CD14-positive monocyte (primary cell): Measurements from ENCODE around the gene GNGT1. TPM values are rescaled to one million over a fixed set of nuclear protein-coding genes. Genes with fewer than 3 reads are reported as not detected.

Experiments used
- DNase-seq, 3 donors: peaks; one replicate each; pipeline ENCODE4 v3.0.0-alpha.2; 2011 to 2022
- H2AFZ ChIP-seq: 2 replicates; pipeline ENCODE4 v1.6.0; 2012; ENCODE audit warnings: mild to moderate bottlenecking, low read depth, low read length, inconsistent platforms; ENCODE audit not compliant: insufficient read depth, poor library complexity, severe bottlenecking
- H3K27ac ChIP-seq, 2 donors: 1 replicate in 1 of 2; 2 replicates in 1 of 2; pipeline ENCODE4 v1.5.1; 2012 to 2013; ENCODE audit warnings: low read length in 2 of 2, control low read depth in 1 of 2, inconsistent platforms in 1 of 2, low read depth in 1 of 2, mild to moderate bottlenecking in 1 of 2
- H3K27me3 ChIP-seq, 2 donors: one replicate each; pipeline versions ENCODE4 v1.6.0 to v1.6.1; 2011 to 2013; ENCODE audit warnings: low read length in 2 of 2; ENCODE audit not compliant: control insufficient read depth in 2 of 2, insufficient read depth in 2 of 2
- H3K36me3 ChIP-seq, 2 donors: replicated peaks in 1 of 2; 1 replicate in 1 of 2; 2 replicates in 1 of 2; pipeline versions ENCODE4 v1.5.1 to v1.6.1; 2012 to 2013; ENCODE audit warnings: low read length in 2 of 2, control low read depth in 1 of 2, inconsistent platforms in 1 of 2, mild to moderate bottlenecking in 1 of 2; ENCODE audit not compliant: insufficient read depth in 2 of 2, control insufficient read depth in 1 of 2
- H3K4me1 ChIP-seq, 2 donors: 1 replicate in 1 of 2; 2 replicates in 1 of 2; pipeline versions ENCODE4 v1.5.1 to v1.6.1; 2012 to 2013; ENCODE audit warnings: low read length in 2 of 2, control low read depth in 1 of 2, inconsistent platforms in 1 of 2, mild to moderate bottlenecking in 1 of 2, moderate library complexity in 1 of 2; ENCODE audit not compliant: insufficient read depth in 2 of 2, control insufficient read depth in 1 of 2
- H3K4me2 ChIP-seq: replicated peaks from 2 replicates; pipeline ENCODE3; 2012; ENCODE audit warnings: low read length, moderate library complexity, mild to moderate bottlenecking; ENCODE audit not compliant: poor library complexity, severe bottlenecking; ENCODE audit errors: extremely low read depth
- H3K4me3 ChIP-seq, 3 experiments: fragments of 200-600 bp in 1 of 3; sonication (generic) in 1 of 3; replicated peaks in 1 of 3; 1 replicate in 2 of 3; 2 replicates in 1 of 3; pipeline ENCODE4 v1.5.1; 2011 to 2013; ENCODE audit warnings: low read length in 3 of 3, mild to moderate bottlenecking in 3 of 3, control low read depth in 2 of 3, low read depth in 2 of 3, inconsistent platforms in 1 of 3, moderate library complexity in 1 of 3
- H3K79me2 ChIP-seq: 2 replicates; pipeline ENCODE4 v1.6.0; 2012; ENCODE audit warnings: mild to moderate bottlenecking, control low read depth, inconsistent platforms, low read length, moderate library complexity; ENCODE audit not compliant: insufficient read depth
- H3K9ac ChIP-seq: 2 replicates; pipeline ENCODE4 v1.6.0; 2017; ENCODE audit warnings: low read length, mild to moderate bottlenecking; ENCODE audit not compliant: insufficient read depth, poor library complexity, severe bottlenecking
- H3K9me3 ChIP-seq, 2 donors: replicated peaks in 1 of 2; 1 replicate in 1 of 2; 2 replicates in 1 of 2; pipeline versions ENCODE4 v1.5.1 to v1.6.1; 2012 to 2013; ENCODE audit warnings: low read length in 2 of 2, control low read depth in 1 of 2; ENCODE audit not compliant: control insufficient read depth in 1 of 2, insufficient read depth in 1 of 2
- H4K20me1 ChIP-seq: 2 replicates; pipeline ENCODE4 v1.6.0; 2012; ENCODE audit warnings: mild to moderate bottlenecking, low read length, control low read depth, moderate library complexity; ENCODE audit not compliant: insufficient read depth
- H3K27ac Mint-ChIP-seq, 7 donors: one replicate each; pipeline ENCODE4 v1.8.0; 2020; ENCODE audit warnings: mild to moderate bottlenecking in 7 of 7, mixed read lengths in 7 of 7, moderate library complexity in 6 of 7, inconsistent platforms in 2 of 7
- H3K27me3 Mint-ChIP-seq, 3 donors: one replicate each; pipeline ENCODE4 v1.8.0; 2021 to 2022; ENCODE audit warnings: low read depth in 3 of 3, mild to moderate bottlenecking in 3 of 3, mixed read lengths in 3 of 3, moderate library complexity in 3 of 3, inconsistent platforms in 1 of 3
- H3K36me3 Mint-ChIP-seq, 2 donors: one replicate each; pipeline ENCODE4 v1.8.0; 2020; ENCODE audit warnings: mixed read lengths in 2 of 2, inconsistent platforms in 1 of 2, mild to moderate bottlenecking in 1 of 2
- H3K4me1 Mint-ChIP-seq: one replicate; pipeline ENCODE4 v1.8.0; 2020; ENCODE audit warnings: mild to moderate bottlenecking, mixed read lengths
- H3K4me3 Mint-ChIP-seq, 2 donors: one replicate each; pipeline ENCODE4 v1.8.0; 2020; ENCODE audit warnings: mild to moderate bottlenecking in 2 of 2, mixed read lengths in 2 of 2, moderate library complexity in 1 of 2
- H3K9me3 Mint-ChIP-seq, 7 donors: one replicate each; pipeline ENCODE4 v1.8.0; 2020 to 2022; ENCODE audit warnings: mixed read lengths in 7 of 7, mild to moderate bottlenecking in 6 of 7, moderate library complexity in 6 of 7, inconsistent platforms in 2 of 7
- CTCF ChIP-seq: fragments of 200-600 bp; IDR thresholded peaks from one replicate; pipeline ENCODE4 v1.8.0; 2022; ENCODE audit warnings: antibody characterized with exemption, mild to moderate bottlenecking
- WGBS: methylation state at CpG from one replicate; pipeline ENCODE4 v1.1.5; 2013; ENCODE audit warnings: missing lambda C conversion rate; ENCODE audit not compliant: insufficient coverage; 5-methylcytosine and 5-hydroxymethylcytosine counted together
- intact Hi-C, 2 donors: fragments of 100-400 bp; cut with micrococcal nuclease; formaldehyde crosslinking; loops; one replicate each; pipeline versions ENCODE4 v1.15.0 to v1.15.1; 2023
- polyA plus RNA-seq, 3 donors: library from polyadenylated mRNA; depleted of rRNA in 1 of 3; unstranded in 2 of 3; stranded (reverse) in 1 of 3; fragments of 300-500 nt in 2 of 3; fragments of >200 nt in 1 of 3; fragmentation: Illumina TruSeq in 2 of 3; gene quantifications; 1 replicate in 2 of 3; 2 replicates in 1 of 3; pipeline ENCODE4 v1.2.3, GENCODE V29; 2012 to 2021

The GNGT1 gene
- polyA plus RNA-seq, 3 donors: not detected

GRCh38 chr7:93873998-93874574, 32.3 kb upstream of the GNGT1 start:
- Histone ChIP-seq H3K4me2 (no peak overlapping the region), H3K9me3 (peaks cover 0 to 4% of the 10 kb centered on the region in 2 donors), H2AFZ (no peak overlapping the region), H3K27ac (no peak overlapping the region), H3K79me2 (no peaks in the 10 kb centered on the region), H3K4me1 (no peaks in the 10 kb centered on the region), H3K4me3 (no peak overlapping the region), H3K36me3 (no peaks in the 10 kb centered on the region), H3K9ac (no peak overlapping the region), H3K27me3 (no peaks in the 10 kb centered on the region), H4K20me1 (no peaks in the 10 kb centered on the region)
- Mint-ChIP-seq H3K4me3 (no peak overlapping the region), H3K27ac (no peak overlapping the region), H3K4me1 (no peaks in the 10 kb centered on the region), H3K36me3 (no peaks in the 10 kb centered on the region), H3K27me3 (peaks cover 0 to 3% (median 2%) of the 10 kb centered on the region in 3 donors), H3K9me3 (peaks cover 0 to 7% (median 3%) of the 10 kb centered on the region in 7 donors)
- intact Hi-C loops: no loop called here
- no peak for TF ChIP-seq CTCF
- 11% methylated on average over 1 of the region's 1 CpG for WGBS
- no peak for DNase-seq

- no peak overlapping the region for H3K4me2 ChIP-seq
- no peaks in the 10 kb centered on the region for H3K4me1 ChIP-seq
- H3K27me3 ChIP-seq: no peaks in the 10 kb centered on the region
- no peak overlapping the region for H3K4me3 ChIP-seq
- Mint-ChIP-seq H3K9me3 (peaks cover 0 to 7% (median 3%) of the 10 kb centered on the region in 7 donors), H3K27me3 (peaks cover 0 to 3% (median 2%) of the 10 kb centered on the region in 3 donors), H3K4me3 (no peak overlapping the region), H3K27ac (no peak overlapping the region), H3K4me1 (no peaks in the 10 kb centered on the region), H3K36me3 (no peaks in the 10 kb centered on the region)
- no peak overlapping the region for H3K9ac ChIP-seq
- WGBS: no CpG with 5 or more reads among the region's 3 CpGs
- intact Hi-C loops: no loop called here
- H3K36me3 ChIP-seq: no peaks in the 10 kb centered on the region
- H3K9me3 ChIP-seq: peaks cover 0 to 4% of the 10 kb centered on the region in 2 donors
- no peaks in the 10 kb centered on the region for H3K79me2 ChIP-seq
- H4K20me1 ChIP-seq: no peaks in the 10 kb centered on the region
- no peak for DNase-seq
- no peak for TF ChIP-seq CTCF
- H2AFZ ChIP-seq: no peak overlapping the region
- no peak overlapping the region for H3K27ac ChIP-seq
Observed at GRCh38 chr7:93877742-93878141, 28.6 kb upstream of the GNGT1 start.
